B cell (primary cell): ENCODE data around the gene FANCC. TPM values are rescaled to one million over a fixed set of nuclear protein-coding genes. Genes with fewer than 3 reads are reported as not detected.

Source experiments
- ATAC-seq: fragments of 200-7000 bp; cut with Tn5 transposase; one replicate; pipeline ENCODE4 v1.10.0; 2021; ENCODE audit warnings: low read depth, mild to moderate bottlenecking, moderate number of reproducible peaks, moderate library complexity
- CTCF ChIA-PET: fragments of 350-600 bp; sonication (Branson Sonifier 250); formaldehyde crosslinking; loops from one replicate; lab custom pipeline; 2021; ENCODE audit warnings: antibody characterized with exemption, inconsistent platforms; lab: Charles Lee
- POLR2A ChIA-PET: fragments of 350-600 bp; sonication (Branson Sonifier 250); formaldehyde crosslinking; loops from one replicate; lab custom pipeline; 2021; ENCODE audit warnings: antibody characterized with exemption; lab: Charles Lee
- DNase-seq: peaks from one replicate; pipeline ENCODE4 v3.0.0; 2013
- H2AFZ ChIP-seq: 2 replicates; pipeline ENCODE4 v1.6.1; 2012; ENCODE audit warnings: mild to moderate bottlenecking, low read depth, low read length; ENCODE audit not compliant: insufficient read depth, poor library complexity, severe bottlenecking
- H3K27ac ChIP-seq, 2 donors: 1 replicate in 1 of 2; 2 replicates in 1 of 2; pipeline ENCODE4 v1.5.1; 2012 to 2013; ENCODE audit warnings: low read length in 2 of 2, mild to moderate bottlenecking in 2 of 2, moderate library complexity in 1 of 2
- H3K27me3 ChIP-seq, 4 experiments: fragments of 200-600 bp in 1 of 4; sonication (generic) in 1 of 4; replicated peaks in 1 of 4; 1 replicate in 2 of 4; 2 replicates in 2 of 4; pipeline versions ENCODE4 v1.6.1 to v1.7.0; 2013 to 2016; ENCODE audit warnings: low read length in 3 of 4, mild to moderate bottlenecking in 2 of 4, mixed read lengths in 1 of 4, moderate library complexity in 1 of 4; ENCODE audit not compliant: insufficient read depth in 4 of 4, control insufficient read depth in 3 of 4; ENCODE audit errors: control extremely low read depth in 1 of 4
- H3K36me3 ChIP-seq, 2 experiments: replicated peaks in 1 of 2; 1 replicate in 1 of 2; 2 replicates in 1 of 2; pipeline versions ENCODE4 v1.6.1 to v1.7.1; 2013; ENCODE audit warnings: low read length in 1 of 2; ENCODE audit not compliant: insufficient read depth in 2 of 2, control insufficient read depth in 1 of 2; ENCODE audit errors: control extremely low read depth in 1 of 2, extremely low read depth in 1 of 2
- H3K4me1 ChIP-seq, 2 donors: fragments of 200-600 bp in 1 of 2; sonication (generic) in 1 of 2; 1 replicate in 1 of 2; 2 replicates in 1 of 2; pipeline versions ENCODE4 v1.5.1 to v1.6.1; 2013 to 2017; ENCODE audit warnings: low read length in 2 of 2; ENCODE audit not compliant: control insufficient read depth in 2 of 2, insufficient read depth in 2 of 2
- H3K4me2 ChIP-seq: replicated peaks from 2 replicates; pipeline ENCODE3; 2012; ENCODE audit warnings: mild to moderate bottlenecking, low read depth, low read length; ENCODE audit not compliant: poor library complexity, severe bottlenecking
- H3K4me3 ChIP-seq, 5 experiments: fragments of 200-600 bp in 1 of 5; sonication (generic) in 1 of 5; 1 replicate in 3 of 5; 2 replicates in 2 of 5; pipeline versions ENCODE4 v1.5.1 to v1.7.0; 2011 to 2016; ENCODE audit warnings: low read length in 4 of 5, mild to moderate bottlenecking in 4 of 5, low read depth in 2 of 5, control low read depth in 1 of 5, moderate library complexity in 1 of 5; ENCODE audit not compliant: insufficient read depth in 1 of 5; ENCODE audit errors: control extremely low read depth in 1 of 5, extremely low read depth in 1 of 5
- H3K79me2 ChIP-seq: fragments of 200-600 bp; sonication (generic); one replicate; pipeline ENCODE4 v1.6.0; 2016; ENCODE audit warnings: low read length; ENCODE audit not compliant: control insufficient read depth, insufficient read depth
- H3K9ac ChIP-seq: fragments of 200-600 bp; sonication (generic); 2 replicates; pipeline ENCODE4 v1.6.1; 2017; ENCODE audit warnings: mild to moderate bottlenecking, low read length, moderate library complexity
- H3K9me3 ChIP-seq, 3 donors: one replicate each; pipeline versions ENCODE4 v1.6.1 to v1.7.1; 2013; ENCODE audit warnings: low read length in 2 of 3; ENCODE audit not compliant: control insufficient read depth in 2 of 3, insufficient read depth in 1 of 3; ENCODE audit errors: control extremely low read depth in 1 of 3
- H4K20me1 ChIP-seq: 2 replicates; pipeline ENCODE4 v1.6.0; 2012; ENCODE audit warnings: mild to moderate bottlenecking, low read length; ENCODE audit not compliant: insufficient read depth, control insufficient read depth, poor library complexity, severe bottlenecking
- H3K27ac Mint-ChIP-seq: one replicate; pipeline ENCODE4 v1.8.0; 2021; ENCODE audit warnings: mixed read lengths
- H3K27me3 Mint-ChIP-seq: one replicate; pipeline ENCODE4 v1.8.0; 2021; ENCODE audit warnings: mixed read lengths
- H3K4me1 Mint-ChIP-seq: one replicate; pipeline ENCODE4 v1.8.0; 2021; ENCODE audit warnings: mixed read lengths
- H3K4me3 Mint-ChIP-seq: one replicate; pipeline ENCODE4 v1.8.0; 2021; ENCODE audit warnings: mixed read lengths
- H3K9me3 Mint-ChIP-seq: one replicate; pipeline ENCODE4 v1.8.0; 2022; ENCODE audit warnings: mixed read lengths; ENCODE audit not compliant: insufficient read depth
- EZH2 ChIP-seq: IDR thresholded peaks from 2 replicates; pipeline ENCODE4 v1.6.1; 2012; ENCODE audit warnings: borderline replicate concordance, low read depth, mild to moderate bottlenecking, moderate library complexity, low read length; ENCODE audit not compliant: insufficient read depth, poor library complexity, severe bottlenecking
- WGBS: methylation state at CpG from one replicate; pipeline ENCODE4 v1.1.5; 2013; ENCODE audit warnings: missing lambda C conversion rate; ENCODE audit not compliant: insufficient coverage; 5-methylcytosine and 5-hydroxymethylcytosine counted together
- intact Hi-C: fragments of 100-400 bp; cut with micrococcal nuclease; formaldehyde crosslinking; loops from one replicate; pipeline ENCODE4 v1.10.0; 2022
- polyA plus RNA-seq: library from polyadenylated mRNA; depleted of rRNA; stranded (reverse); fragments of >200 nt; gene quantifications from 2 replicates; pipeline ENCODE4 v1.2.3, GENCODE V29; 2012
- total RNA-seq, 2 donors: library from RNA; stranded (reverse); fragments of 120-200 nt in 1 of 2; gene quantifications; 1 replicate in 1 of 2; 2 replicates in 1 of 2; pipeline versions ENCODE4 v1.2.3 to v1.2.4, GENCODE V29; 2013 to 2022
- TF ChIP-seq, protein P1 (sequence below): fragments of 200-600 bp; IDR thresholded peaks from one replicate; pipeline ENCODE4 v1.8.0; 2022; ENCODE audit warnings: antibody characterized with exemption, mild to moderate bottlenecking

Gene FANCC
- total and polyA plus RNA-seq, 2 donors (not counting 1 experiment from before 2014, with no cell fraction given): 1.8 to 11.1 TPM

DNA sequence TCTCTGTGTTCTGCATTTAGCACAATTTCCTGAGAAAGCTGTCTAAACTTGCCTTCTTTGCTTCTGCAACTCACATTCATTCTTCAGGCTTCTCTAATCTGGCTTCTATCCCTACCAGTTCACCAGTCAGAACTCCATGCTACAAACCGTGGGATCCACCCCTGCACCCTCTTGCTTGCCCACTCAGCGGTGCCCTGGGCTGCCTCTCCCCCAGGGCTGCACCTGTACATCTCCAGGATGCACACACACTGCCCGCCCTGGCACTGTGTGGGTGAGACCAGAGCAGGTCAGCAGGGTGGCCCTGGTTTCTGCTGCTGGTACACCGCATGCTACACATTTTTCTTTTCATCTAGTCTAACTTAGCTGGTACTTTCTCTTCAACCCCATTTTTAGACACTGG, 127.1 kb downstream of the FANCC start:
- H3K36me3 ChIP-seq: no peaks in the 10 kb centered on the region
- H3K9me3 ChIP-seq: no peaks in the 10 kb centered on the region
- ATAC-seq (no peak), DNase-seq (no peak)
- H3K4me1 ChIP-seq: no peaks in the 10 kb centered on the region
- no peak overlapping the region for H3K27ac ChIP-seq
- H3K9me3 Mint-ChIP-seq: no peaks in the 10 kb centered on the region
- ChIA-PET POLR2A (no interaction called here), CTCF (interaction anchor here (1.3 kb wide), 1 partner anchor 22 kb away, joined by 3 read pairs; no protein-coding TSS in a partner anchor)
- peaks cover 18% of the 10 kb centered on the region for H3K4me1 Mint-ChIP-seq
- intact Hi-C loops: no loop called here
- 91% methylated on average over 4 of the region's 4 CpGs for WGBS
- H3K27me3 Mint-ChIP-seq: no peaks in the 10 kb centered on the region
- H3K9ac ChIP-seq: no peak overlapping the region
- TF ChIP-seq, protein P1, sequence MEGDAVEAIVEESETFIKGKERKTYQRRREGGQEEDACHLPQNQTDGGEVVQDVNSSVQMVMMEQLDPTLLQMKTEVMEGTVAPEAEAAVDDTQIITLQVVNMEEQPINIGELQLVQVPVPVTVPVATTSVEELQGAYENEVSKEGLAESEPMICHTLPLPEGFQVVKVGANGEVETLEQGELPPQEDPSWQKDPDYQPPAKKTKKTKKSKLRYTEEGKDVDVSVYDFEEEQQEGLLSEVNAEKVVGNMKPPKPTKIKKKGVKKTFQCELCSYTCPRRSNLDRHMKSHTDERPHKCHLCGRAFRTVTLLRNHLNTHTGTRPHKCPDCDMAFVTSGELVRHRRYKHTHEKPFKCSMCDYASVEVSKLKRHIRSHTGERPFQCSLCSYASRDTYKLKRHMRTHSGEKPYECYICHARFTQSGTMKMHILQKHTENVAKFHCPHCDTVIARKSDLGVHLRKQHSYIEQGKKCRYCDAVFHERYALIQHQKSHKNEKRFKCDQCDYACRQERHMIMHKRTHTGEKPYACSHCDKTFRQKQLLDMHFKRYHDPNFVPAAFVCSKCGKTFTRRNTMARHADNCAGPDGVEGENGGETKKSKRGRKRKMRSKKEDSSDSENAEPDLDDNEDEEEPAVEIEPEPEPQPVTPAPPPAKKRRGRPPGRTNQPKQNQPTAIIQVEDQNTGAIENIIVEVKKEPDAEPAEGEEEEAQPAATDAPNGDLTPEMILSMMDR: no peak
- TF ChIP-seq EZH2: no peak
- H3K27ac Mint-ChIP-seq: no peak overlapping the region
- H3K79me2 ChIP-seq: no peaks in the 10 kb centered on the region
- no peaks in the 10 kb centered on the region for H3K27me3 ChIP-seq
- H3K4me3 Mint-ChIP-seq: no peak overlapping the region
- no peak overlapping the region for H3K4me2 ChIP-seq
- no peak overlapping the region for H3K4me3 ChIP-seq
- no peaks in the 10 kb centered on the region for H4K20me1 ChIP-seq
- H2AFZ ChIP-seq: no peak overlapping the region

DNA sequence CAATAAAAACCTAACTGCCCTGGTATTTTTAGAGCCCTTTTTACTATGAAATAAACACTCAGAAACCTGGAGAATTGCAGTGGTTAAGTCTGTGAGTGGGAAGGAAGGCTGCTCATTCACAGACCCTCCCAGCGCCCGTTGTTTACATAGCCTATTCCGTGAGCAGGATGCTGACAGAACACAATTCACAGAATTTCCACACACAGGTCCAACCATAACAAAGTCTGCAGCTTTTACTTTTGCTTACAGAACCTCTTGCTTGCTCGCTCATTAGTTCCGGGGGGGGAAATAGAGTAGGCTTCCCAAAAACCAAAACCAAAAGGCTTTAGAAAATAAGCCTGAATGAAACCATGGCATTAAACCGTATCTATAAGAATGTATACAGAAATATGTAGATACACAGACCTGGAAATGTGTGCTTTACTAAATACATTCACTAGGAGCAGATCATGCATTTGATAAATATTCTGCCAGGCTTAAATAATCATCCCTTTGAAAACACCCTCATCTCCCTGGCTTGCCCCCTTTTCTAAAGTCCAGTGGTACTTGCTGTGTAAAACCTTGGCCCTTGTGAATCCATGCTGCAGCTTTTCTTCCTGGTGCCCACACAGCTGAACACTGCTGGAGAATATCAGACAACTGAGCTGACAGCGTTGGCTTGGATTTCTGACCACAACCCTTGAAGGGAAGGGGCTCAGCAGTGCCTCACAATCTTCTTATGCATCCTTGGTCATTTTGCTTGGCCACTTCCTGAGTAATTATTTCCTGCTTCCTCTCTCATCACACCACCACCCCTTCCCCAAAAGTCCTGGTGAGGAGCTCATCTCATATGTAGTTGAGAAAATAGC, 128.0 kb downstream of the FANCC start:
- Histone ChIP-seq H3K27me3 (no peaks in the 10 kb centered on the region), H3K27ac (no peak overlapping the region), H3K9me3 (no peaks in the 10 kb centered on the region), H3K36me3 (no peaks in the 10 kb centered on the region), H3K79me2 (no peaks in the 10 kb centered on the region), H4K20me1 (no peaks in the 10 kb centered on the region), H2AFZ (no peak overlapping the region), H3K4me3 (no peak overlapping the region), H3K4me1 (no peaks in the 10 kb centered on the region), H3K4me2 (no peak overlapping the region), H3K9ac (no peak overlapping the region)
- intact Hi-C loops: no loop called here
- H3K9me3 Mint-ChIP-seq: no peaks in the 10 kb centered on the region
- H3K4me3 Mint-ChIP-seq: no peak overlapping the region
- peaks cover 14% of the 10 kb centered on the region for H3K4me1 Mint-ChIP-seq
- H3K27me3 Mint-ChIP-seq: no peaks in the 10 kb centered on the region
- ChIA-PET POLR2A (no interaction called here), CTCF (interaction anchor here (1.3 kb wide), 1 partner anchor 21 kb away, joined by 3 read pairs; no protein-coding TSS in a partner anchor)
- no peak for DNase-seq
- no peak for TF ChIP-seq EZH2
- TF ChIP-seq, protein P1: no peak
- no peak for ATAC-seq
- WGBS: 28% methylated on average over 4 of the region's 7 CpGs
- H3K27ac Mint-ChIP-seq: no peak overlapping the region
